ENCODE data around the gene ITPKC.

DNA sequence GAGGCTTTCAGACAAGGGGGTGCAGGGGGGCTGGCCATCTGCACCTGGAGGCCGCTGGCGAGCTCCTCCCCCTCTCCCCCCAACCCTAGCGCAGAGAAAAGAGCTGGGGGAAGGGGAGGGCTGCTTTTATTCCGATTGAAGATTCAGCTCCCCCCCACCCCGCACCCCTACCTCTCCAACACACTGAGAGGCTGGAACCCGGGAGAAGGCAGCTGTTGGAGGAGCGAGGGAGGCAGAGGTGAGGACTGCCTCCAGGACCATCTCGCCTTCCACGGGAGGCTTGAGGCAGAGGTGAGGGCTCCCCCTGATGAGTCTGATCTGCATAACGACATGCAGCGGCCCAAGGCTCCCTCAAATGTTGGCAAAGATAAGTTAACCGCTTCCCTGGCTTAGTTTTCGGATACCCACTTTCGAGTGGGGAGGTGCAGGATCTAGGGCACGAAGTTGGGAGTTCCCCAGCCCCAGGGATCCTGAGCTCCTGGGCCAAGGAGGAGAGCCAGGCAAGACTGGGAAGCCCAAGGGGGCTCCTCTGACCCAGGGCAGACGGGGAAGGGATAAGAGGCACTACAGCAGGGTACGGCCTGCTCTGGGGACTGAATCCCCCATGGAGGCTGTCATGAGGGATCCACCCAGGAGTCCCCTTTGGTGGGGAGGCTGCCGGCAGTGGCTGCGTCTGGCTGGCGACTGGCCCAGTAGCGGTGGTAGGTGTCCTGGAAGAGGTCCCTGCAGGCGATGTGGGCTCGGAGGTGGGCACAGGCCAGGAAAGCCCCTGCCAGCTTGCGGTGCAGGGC, 25.3 kb upstream of the ITPKC start:
- TF ChIP-seq EZH2phosphoT487 (IDR thresholded peaks at IDR 0.05; ENCODE audit: borderline replicate concordance, low read depth, low read length) = no peak
- TF ChIP-seq, protein P1, sequence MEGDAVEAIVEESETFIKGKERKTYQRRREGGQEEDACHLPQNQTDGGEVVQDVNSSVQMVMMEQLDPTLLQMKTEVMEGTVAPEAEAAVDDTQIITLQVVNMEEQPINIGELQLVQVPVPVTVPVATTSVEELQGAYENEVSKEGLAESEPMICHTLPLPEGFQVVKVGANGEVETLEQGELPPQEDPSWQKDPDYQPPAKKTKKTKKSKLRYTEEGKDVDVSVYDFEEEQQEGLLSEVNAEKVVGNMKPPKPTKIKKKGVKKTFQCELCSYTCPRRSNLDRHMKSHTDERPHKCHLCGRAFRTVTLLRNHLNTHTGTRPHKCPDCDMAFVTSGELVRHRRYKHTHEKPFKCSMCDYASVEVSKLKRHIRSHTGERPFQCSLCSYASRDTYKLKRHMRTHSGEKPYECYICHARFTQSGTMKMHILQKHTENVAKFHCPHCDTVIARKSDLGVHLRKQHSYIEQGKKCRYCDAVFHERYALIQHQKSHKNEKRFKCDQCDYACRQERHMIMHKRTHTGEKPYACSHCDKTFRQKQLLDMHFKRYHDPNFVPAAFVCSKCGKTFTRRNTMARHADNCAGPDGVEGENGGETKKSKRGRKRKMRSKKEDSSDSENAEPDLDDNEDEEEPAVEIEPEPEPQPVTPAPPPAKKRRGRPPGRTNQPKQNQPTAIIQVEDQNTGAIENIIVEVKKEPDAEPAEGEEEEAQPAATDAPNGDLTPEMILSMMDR (conservative IDR thresholded peaks at IDR 0.05; ENCODE audit: low read length) = no peak
